A172 (cell line): Measurements from ENCODE around the gene GRK2. TPM values are rescaled to one million over a fixed set of nuclear protein-coding genes. Genes with fewer than 3 reads are reported as not detected.

Source experiments
- DNase-seq: peaks from one replicate; pipeline ENCODE4 v3.0.0-alpha.2; 2015; ENCODE audit warnings: low spot score
- total RNA-seq: library from RNA; depleted of rRNA; stranded (reverse); fragments of >200 nt; shearing (Covaris generic); gene quantifications from 2 replicates; pipeline ENCODE4 v1.2.3, GENCODE V29; 2014

Gene GRK2
- total RNA-seq, 1 experiment from 2014 or later: 44.6 TPM

DNA sequence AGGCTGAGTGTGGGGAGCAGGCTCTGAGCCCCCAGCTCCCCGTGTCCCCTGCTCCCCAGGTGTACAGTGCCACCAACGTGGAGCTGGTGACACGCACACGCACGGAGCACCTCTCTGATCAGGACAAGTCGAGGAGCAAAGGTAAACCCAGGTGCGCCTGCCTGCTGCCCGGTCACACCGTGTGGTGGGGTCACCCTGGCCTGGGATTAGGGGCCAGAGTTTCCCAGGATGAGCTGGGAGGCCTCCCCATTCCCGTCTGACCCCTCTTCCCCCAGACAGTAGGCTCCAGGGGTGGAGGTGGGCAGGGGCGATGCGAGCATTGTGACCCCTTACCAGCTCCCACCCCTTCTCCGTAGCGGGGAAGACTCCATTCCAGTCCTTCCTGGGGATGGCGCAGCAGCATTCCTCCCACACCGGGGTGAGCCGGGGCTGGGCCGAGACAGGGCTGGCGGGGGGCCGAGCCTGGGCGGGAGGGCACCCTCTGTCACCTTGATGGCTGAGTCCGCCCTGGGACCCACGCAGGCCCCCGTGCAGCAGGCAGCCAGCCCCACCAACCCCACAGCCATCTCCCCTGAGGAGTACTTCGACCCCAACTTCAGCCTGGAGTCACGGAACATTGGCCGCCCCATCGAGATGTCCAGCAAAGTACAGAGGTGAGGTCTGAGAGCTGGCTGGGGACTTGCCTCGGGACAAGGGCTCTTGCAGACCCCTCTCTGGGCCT is 33.4 kb downstream of the GRK2 start:
- no peak for DNase-seq

DNA sequence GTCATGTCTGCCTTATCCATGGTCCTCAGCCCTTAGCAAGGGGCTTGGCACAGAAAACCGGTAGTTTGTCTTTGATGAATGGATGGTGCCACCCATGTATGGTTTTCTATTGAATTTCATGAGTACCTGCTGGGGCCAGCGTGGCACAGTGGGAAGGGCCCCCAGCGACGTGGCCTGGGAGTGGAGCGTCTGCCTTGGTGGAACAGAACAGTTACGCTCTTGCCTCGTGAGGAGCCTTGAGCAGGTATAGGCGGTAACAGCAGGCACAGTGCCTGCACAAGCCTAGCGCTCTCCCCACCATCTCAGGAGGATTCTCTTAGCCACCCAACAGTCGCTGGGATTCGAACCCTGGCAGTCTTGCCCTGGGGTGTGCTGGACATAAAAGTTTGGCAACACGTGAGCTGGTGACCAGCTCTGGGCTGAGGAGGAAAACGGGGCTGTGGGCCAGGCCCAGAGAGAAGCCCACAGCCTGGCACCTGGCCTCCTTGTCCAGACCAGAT is 34.0 kb downstream of the GRK2 start:
- DNase-seq: no peak

DNA sequence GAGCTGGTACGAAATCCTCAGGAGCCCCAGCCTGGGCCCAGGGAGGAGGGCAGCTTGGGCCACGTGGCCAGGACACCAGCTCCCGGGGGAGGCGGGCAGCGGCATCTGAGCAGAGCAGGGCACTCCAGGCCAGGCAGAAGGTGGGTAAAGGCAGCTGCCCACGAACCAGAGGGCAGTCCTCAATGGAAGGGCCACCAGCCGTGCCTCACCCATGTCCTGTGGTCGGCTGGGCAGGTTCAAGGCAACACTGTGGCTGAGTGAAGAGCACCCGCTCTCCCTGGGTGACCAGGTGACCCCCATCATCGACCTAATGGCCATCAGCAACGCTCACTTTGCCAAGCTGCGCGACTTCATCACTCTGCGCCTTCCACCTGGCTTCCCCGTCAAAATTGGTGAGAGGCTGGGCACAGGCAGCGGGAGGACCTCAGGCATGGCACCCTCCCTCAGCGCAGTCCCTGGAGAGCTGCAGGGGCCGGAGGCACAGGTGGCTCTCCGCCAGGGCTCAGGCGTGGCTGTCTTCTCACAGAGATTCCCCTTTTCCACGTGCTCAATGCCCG is 34.6 kb downstream of the GRK2 start:
- DNase-seq: no peak

DNA sequence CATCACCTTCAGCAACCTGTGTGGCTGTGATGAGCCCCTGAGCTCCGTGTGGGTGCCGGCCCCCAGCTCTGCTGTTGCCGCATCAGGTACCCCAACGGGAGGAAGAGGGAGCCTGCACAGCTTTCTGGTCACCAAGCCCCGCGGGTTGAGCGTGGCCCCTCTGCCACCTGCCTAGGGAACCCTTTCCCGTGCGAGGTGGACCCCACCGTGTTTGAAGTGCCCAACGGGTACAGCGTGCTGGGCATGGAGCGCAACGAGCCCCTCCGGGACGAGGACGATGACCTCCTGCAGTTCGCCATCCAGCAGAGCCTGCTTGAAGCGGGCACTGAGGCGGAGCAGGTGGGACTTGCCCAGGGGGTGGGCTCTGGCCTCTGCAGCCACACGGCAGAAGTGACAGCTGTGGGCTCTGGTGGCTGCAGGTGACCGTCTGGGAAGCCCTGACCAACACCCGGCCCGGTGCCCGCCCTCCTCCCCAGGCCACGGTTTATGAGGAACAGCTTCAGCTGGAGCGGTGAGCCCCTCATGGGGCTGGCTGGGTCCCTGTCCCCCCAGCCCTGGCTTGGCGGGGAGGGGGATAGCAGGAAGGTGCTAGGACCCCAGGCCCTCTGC is 35.1 kb downstream of the GRK2 start:
- DNase-seq: no peak

DNA sequence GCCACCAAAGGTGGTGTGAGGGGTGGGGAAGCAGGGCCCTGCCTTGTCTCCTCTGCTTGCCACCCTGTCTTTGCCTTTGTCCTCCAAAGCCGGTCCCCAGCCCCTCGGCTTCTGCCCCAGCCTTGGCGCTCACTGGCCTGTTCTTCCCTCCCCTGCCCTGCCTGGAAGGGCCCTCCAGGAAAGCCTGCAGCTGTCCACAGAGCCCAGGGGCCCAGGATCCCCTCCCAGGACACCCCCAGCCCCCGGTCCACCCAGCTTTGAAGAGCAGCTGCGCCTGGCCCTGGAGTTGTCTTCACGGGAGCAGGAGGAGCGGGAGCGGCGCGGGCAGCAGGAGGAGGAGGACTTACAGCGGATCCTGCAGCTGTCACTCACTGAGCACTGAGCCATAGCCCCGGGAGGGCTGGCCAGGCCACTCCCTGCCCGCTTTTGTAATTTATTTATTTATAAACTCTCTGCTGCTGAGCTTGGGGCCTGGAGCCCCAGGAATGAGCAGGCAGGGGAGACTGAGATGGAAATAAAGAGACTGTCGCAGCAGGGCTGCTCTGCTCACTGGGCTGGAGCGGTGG is 35.8 kb downstream of the GRK2 start:
- DNase-seq: peak; percentile 48

DNA sequence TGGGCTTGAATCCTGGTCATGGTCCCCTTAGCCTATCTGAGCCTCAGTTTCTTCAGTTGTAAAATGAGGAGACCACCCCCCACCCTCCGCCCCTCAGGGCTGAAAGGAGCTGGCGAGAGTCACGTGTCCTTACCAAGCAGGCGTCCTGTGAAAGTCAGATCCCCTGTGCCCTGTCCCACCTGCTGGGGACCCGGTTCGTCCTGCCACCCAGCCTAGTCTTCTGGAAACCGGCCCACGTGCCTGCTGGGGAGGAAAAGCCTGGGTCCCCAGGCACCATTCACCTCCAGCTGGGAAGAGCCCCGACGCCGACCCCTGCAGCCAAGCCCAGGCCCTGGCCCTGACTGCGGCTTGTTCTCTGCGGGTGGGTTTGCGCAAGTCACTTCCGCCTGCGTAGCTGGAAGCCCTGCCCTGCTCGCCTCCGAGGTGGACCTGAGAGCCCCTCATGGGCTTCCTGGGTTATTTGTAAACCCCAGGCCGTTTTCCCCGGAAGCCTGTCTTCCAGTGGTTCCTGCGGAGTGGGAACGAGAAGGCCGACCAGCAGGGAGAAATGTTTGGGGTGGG is 36.4 kb downstream of the GRK2 start:
- no peak for DNase-seq

DNA sequence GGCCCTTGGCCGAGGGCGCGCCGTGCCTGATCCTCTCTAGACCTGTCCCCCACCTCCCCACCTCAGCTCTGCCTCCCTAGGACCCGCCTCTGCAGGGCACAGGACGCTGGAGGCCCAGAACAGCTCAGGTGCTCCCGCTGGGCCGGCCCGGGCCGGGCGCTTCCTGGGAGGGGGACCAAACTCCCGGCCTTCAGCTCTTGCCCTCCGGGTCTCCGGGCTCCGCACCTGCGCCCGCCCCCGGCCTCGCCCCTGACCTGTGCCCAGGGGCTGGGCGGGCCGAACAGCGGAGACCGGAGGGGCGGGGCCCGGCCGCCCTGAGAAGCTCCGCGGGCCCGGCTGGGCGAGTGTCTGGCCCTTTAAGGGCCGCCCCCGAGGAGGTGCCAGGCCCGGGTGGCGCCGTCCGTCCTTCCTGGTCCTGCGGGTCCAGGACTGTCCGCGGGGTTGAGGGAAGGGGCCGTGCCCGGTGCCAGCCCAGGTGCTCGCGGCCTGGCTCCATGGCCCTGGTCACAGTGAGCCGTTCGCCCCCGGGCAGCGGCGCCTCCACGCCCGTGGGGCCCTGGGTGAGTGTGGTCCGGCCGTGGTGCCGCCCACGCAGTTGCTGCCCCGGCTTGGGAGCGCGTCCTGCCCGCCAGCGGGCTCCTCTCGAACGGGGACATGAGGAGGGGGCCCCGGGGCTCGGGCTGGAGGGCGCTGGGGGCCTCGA is 37.0 kb downstream of the GRK2 start, which contains the start of gene SSH3:
TSS of gene SSH3 (plus strand) at position 399 of the 703 bp plus-strand sequence. CDS start at position 495, 96 bp downstream.
- no peak for DNase-seq

DNA sequence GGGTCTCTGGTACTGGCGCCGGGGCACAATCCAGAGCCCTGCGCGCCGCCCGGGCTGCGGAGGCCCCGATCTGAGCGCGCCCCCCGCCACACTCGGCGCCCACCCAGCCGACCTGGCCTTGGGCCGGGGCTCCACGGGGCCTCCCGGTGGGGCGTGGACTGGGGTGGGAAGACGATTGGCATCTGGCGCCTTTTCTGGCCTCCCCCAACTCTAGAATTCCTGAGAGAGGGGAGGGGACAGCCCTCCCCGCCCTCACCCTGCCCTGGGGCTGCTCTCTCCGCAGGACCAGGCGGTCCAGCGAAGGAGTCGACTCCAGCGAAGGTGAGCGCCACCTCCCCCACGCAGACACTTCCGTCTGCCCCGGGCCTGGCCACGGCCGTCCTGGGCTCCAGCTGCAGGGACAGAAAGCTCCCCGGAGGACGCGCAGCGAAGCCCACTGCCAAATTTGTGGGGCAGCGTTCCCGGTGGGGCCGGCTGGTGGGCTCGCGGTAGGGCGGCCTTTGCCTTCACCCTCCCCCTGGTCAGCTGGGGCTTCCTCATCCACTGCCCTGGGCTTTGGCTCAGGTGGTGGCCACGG is 37.6 kb downstream of the GRK2 start:
- DNase-seq: no peak

DNA sequence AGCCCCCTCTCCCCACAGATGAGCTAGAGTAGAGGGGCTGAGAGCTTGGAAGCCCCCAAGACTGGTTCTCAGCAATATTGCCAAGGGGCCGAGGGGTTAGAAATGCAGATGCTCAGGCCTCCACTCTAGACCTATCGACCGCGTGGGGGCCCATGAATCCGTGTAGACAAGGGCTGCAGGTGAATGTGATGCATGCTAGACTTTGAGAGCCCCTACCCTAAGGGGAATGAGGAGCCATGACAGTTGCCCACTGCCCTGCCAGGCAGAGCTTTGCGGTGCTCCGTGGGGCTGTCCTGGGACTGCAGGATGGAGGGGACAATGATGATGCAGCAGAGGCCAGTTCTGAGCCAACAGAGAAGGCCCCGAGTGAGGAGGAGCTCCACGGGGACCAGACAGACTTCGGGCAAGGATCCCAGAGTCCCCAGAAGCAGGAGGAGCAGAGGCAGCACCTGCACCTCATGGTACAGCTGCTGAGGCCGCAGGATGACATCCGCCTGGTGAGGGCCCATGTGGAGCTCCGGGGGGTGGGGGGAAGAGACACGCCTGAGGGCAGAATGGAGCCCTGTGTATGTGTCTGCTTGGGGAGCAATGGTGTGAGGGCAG is 38.3 kb downstream of the GRK2 start:
- no peak for DNase-seq

DNA sequence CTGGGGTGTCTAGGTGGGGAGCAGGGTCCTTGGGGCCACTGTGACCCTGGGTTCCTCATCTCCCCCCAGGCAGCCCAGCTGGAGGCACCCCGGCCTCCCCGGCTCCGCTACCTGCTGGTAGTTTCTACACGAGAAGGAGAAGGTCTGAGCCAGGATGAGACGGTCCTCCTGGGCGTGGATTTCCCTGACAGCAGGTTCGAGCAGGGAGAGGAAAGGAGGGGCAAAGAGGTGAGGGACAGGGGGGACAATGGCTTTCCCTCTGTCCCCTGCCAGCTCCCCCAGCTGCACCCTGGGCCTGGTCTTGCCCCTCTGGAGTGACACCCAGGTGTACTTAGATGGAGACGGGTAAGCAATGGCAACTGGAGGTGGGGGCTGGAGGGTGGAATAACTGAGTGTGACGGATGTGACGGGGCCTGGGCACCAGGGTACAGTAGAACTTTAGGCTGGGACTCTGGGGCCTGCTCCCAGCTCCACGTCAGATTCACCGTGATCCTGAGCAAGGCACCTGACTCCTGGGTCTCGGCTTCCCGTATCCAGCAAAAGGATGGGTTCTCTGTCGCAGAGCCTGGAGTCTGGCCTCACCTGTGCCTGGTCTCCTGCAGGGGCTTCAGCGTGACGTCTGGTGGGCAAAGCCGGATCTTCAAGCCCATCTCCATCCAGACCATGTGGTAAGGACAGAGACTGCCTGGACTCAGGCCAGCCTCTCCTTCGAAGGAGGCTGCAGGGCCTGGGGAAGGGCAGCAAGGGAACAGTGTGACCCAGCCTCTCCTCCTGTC is 40.7 kb downstream of the GRK2 start:
- DNase-seq: no peak

DNA sequence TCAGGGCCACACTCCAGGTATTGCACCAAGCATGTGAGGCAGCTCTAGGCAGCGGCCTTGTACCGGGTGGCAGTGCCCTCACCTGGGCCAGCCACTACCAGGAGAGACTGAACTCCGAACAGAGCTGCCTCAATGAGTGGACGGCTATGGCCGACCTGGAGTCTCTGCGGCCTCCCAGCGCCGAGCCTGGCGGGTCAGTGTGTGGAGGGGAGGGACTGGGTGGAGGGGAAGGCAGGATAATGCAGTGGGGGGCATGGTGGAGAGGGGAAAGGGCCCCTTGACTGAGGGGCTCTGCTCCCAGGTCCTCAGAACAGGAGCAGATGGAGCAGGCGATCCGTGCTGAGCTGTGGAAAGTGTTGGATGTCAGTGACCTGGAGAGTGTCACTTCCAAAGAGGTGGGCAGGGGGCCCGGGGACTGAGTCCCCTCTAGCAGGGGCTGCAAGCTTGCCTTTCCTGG is 41.3 kb downstream of the GRK2 start:
- no peak for DNase-seq

DNA sequence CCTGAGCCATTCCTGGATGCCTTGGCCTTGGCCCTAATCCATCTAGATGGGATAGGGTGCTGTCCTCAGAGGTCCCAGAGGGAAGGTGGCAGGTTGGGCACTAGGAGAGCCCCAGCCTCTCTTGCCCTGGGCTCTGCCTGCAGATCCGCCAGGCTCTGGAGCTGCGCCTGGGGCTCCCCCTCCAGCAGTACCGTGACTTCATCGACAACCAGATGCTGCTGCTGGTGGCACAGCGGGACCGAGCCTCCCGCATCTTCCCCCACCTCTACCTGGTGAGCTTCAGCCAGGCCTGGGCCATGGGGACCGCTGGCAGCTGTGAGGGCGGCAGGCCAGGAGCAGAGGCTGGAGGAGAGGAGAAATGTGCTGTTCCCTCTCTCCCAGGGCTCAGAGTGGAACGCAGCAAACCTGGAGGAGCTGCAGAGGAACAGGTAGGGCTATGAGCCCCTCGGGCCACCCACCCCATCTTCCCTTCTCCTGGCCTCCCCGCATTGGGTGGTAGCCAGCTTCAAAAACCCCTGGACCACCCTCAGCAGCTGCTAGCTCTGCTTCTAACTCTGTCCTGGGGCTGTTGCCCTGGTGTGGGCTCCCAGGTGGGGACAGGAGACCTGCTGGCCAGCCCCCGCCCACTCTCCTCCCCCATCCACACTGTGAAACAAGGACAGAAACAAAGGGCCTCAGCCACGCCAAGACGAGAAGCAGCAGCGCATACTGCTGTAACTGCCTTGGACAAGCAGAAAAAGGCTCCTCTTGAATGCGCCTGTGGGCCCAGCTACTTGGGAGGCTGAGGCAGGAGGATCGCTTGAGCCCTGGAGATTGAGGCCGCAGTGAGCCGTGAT is 42.0 kb downstream of the GRK2 start:
- DNase-seq: no peak

DNA sequence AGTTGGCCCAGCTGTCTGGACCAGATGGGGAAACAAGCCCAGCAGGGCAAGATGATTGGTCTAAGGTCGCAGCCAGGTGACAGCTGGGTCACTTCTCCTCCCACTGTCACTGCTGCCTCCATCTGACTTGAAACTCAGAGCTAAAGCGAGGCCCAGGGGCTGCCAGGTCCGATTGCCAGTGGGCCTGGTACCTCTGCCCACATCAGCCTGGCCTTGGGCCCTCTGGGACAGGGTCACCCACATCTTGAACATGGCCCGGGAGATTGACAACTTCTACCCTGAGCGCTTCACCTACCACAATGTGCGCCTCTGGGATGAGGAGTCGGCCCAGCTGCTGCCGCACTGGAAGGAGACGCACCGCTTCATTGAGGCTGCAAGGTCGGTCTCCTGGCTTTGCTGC is 42.9 kb downstream of the GRK2 start:
- no peak for DNase-seq

DNA sequence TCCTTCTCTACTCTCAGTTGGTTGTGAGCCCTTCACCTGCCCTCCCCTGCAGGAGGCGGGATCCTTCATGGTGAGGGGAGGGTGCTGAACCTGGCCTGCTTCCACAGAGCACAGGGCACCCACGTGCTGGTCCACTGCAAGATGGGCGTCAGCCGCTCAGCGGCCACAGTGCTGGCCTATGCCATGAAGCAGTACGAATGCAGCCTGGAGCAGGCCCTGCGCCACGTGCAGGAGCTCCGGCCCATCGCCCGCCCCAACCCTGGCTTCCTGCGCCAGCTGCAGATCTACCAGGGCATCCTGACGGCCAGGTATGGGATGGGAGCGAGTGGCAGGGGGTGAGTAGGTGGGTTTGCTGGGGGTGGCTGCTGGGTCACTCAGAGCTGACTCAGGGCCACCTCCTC is 43.4 kb downstream of the GRK2 start:
- DNase-seq: no peak

DNA sequence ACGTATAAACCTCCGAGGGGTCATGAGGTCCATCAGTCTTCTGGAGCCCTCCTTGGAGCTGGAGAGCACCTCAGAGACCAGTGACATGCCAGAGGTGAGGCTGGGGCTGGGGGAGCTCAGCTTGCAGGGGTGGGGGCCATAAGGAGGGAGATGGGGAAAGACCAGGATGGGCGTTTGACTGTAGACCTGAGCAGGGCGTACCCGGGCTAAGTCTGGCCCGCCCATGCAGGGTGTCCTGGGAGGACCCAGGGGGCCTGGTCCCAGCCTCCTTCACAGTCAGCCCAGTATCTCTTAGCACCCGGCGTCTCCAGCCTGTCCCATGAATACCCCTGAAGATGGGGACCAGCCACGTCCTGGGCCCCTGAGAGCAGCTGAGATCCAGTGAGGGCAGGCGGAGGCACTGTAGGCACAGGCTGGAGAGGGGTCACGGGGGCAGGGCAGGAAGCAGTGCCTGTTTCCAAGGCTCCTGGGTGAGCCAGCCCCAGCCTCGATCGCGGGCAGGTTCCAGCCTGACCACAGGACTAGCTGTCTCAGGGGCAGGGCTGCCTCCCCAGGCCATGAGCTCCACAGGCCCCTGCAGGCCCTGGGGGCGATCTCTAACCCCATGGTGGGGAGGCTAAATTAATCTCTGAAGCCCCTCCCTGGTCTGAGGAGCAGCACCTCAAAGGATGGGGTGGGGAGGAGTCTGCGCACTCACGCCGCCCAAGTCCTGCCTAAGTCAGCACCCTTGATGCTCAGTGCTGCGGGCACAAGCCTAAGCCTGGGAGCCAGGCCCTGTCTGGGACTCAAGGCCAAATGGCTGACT is 44.2 kb downstream of the GRK2 start:
- no peak for DNase-seq

DNA sequence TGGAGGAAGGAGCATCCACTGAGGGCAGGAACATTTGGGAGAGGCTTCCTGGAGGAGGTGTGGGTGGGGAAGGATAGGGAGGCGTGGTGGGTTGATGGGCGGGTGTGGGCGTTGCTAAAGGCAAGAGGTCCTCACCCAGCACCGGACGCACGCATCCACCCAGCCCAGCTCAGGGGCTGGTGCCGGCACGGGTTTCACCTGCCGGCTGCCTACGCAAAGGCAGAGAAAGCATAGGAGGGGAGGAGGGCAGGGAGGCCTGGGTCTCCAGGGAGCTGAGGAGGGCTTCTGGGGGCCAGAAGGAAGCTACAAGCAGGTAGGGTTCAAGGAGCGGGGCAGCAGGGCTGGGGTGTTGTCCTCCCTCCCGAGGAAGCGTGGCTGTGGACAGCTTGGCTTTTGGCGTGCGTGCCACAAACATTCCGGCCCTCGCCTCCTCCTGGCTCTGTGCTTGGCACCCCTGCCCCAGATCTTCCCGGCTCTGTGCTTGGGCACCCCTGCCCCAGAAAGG is 44.8 kb downstream of the GRK2 start:
- DNase-seq: no peak

DNA sequence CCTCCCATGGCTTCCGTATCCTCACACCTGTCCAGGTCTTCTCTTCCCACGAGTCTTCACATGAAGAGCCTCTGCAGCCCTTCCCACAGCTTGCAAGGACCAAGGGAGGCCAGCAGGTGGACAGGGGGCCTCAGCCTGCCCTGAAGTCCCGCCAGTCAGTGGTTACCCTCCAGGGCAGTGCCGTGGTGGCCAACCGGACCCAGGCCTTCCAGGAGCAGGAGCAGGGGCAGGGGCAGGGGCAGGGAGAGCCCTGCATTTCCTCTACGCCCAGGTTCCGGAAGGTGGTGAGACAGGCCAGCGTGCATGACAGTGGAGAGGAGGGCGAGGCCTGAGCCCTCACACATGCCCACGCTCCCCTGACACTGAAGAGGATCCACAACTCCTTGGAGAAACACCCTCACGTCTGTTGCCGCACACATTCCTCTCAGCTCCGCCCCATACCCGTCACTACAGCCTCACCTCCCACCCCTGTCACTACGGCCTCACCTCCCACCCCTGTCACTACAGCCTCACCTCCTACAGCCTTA is 45.3 kb downstream of the GRK2 start:
- DNase-seq: no peak
